HepG2 (cell line): ENCODE results near the gene LDLR. TPM values are rescaled to one million over a fixed set of nuclear protein-coding genes. Genes with fewer than 3 reads are reported as not detected.

ENCODE experiments used
- AKAP8 ChIP-seq: sonication (generic); formaldehyde crosslinking; IDR thresholded peaks from 2 replicates; pipeline ENCODE4 v1.5.1; 2020; ENCODE audit warnings: mild to moderate bottlenecking, missing genetic modification reagents
- ATF7-NPFF ChIP-seq: sonication (generic); formaldehyde crosslinking; IDR thresholded peaks from 2 replicates; pipeline ENCODE4 v1.8.1; 2023; ENCODE audit warnings: mild to moderate bottlenecking, low read depth, missing genetic modification reagents, moderate library complexity
- DPF2 ChIP-seq: sonication (generic); formaldehyde crosslinking; IDR thresholded peaks from 2 replicates; pipeline ENCODE4 v1.4.0; 2020; ENCODE audit warnings: mild to moderate bottlenecking, low read depth, missing genetic modification reagents, borderline replicate concordance
- GABPA ChIP-seq, 2 experiments: IDR thresholded peaks; 2 replicates each; pipeline ENCODE4 v1.6.1; 2011 to 2016; ENCODE audit warnings: low read depth in 2 of 2, low read length in 1 of 2, missing biosample characterization in 1 of 2, missing genetic modification characterization in 1 of 2
- HNF4G ChIP-seq, 2 experiments: sonication (generic) in 1 of 2; formaldehyde crosslinking in 1 of 2; IDR thresholded peaks; 2 replicates each; pipeline versions ENCODE4 v1.4.0 to v1.6.1; 2011 to 2020; ENCODE audit warnings: borderline replicate concordance in 2 of 2, low read depth in 2 of 2, mild to moderate bottlenecking in 2 of 2, low read length in 1 of 2, missing genetic modification reagents in 1 of 2, moderate library complexity in 1 of 2
- IRF2 ChIP-seq: IDR thresholded peaks from 2 replicates; pipeline ENCODE4 v1.6.1; 2018; ENCODE audit warnings: missing genetic modification reagents, missing compliant biosample characterization
- KAT8 ChIP-seq: IDR thresholded peaks from 2 replicates; pipeline ENCODE4 v1.6.1; 2016; ENCODE audit warnings: missing genetic modification reagents, missing compliant biosample characterization
- KLF15 ChIP-seq: sonication (generic); formaldehyde crosslinking; IDR thresholded peaks from 2 replicates; pipeline ENCODE4 v1.8.1; 2023; ENCODE audit warnings: borderline replicate concordance, mild to moderate bottlenecking, inconsistent platforms, missing genetic modification reagents, mixed read lengths
- MAFK ChIP-seq, 2 experiments: IDR thresholded peaks in 1 of 2; conservative IDR thresholded peaks in 1 of 2; 2 replicates each; pipeline ENCODE4 v1.6.1; 2011; ENCODE audit warnings: improper control_type of control experiment in 2 of 2, low read length in 2 of 2
- NCOA1 ChIP-seq: sonication (generic); formaldehyde crosslinking; IDR thresholded peaks from 2 replicates; pipeline ENCODE4 v1.9.0; 2021; ENCODE audit warnings: missing genetic modification reagents
- PHF8 ChIP-seq: sonication (generic); formaldehyde crosslinking; IDR thresholded peaks from 2 replicates; pipeline ENCODE4 v1.5.0; 2020; ENCODE audit warnings: missing genetic modification reagents
- POLR2G ChIP-seq: fragments of 200-400 bp; formaldehyde crosslinking; IDR thresholded peaks from 2 replicates; pipeline ENCODE4 v1.6.1; 2018; ENCODE audit warnings: mild to moderate bottlenecking, low read depth, low read length, moderate library complexity
- SCMH1 ChIP-seq: sonication (generic); formaldehyde crosslinking; IDR thresholded peaks from 2 replicates; pipeline ENCODE4 v1.9.0; 2021; ENCODE audit warnings: missing genetic modification reagents, mild to moderate bottlenecking, borderline replicate concordance
- SP4 ChIP-seq: sonication (generic); formaldehyde crosslinking; IDR thresholded peaks from 2 replicates; pipeline ENCODE4 v1.8.1; 2023; ENCODE audit warnings: mild to moderate bottlenecking, missing genetic modification reagents
- SP5 ChIP-seq: IDR thresholded peaks from 2 replicates; pipeline ENCODE4 v1.6.1; 2016; ENCODE audit warnings: low read depth, borderline replicate concordance
- TEAD3 ChIP-seq: optimal IDR thresholded peaks from 2 replicates; pipeline ENCODE3; 2016; ENCODE audit warnings: borderline replicate concordance
- TP53 ChIP-seq: sonication (generic); formaldehyde crosslinking; conservative IDR thresholded peaks from 2 replicates; pipeline ENCODE4 v1.4.0; 2020; ENCODE audit warnings: missing genetic modification reagents
- ZC3H4 ChIP-seq: sonication (generic); formaldehyde crosslinking; IDR thresholded peaks from 2 replicates; pipeline ENCODE4 v1.4.0; 2020; ENCODE audit warnings: missing genetic modification reagents, borderline replicate concordance
- ZFP90 ChIP-seq: sonication (generic); formaldehyde crosslinking; IDR thresholded peaks from 2 replicates; pipeline ENCODE4 v1.8.0; 2022; ENCODE audit warnings: missing genetic modification reagents, mild to moderate bottlenecking, inconsistent platforms, borderline replicate concordance
- ZNF143 ChIP-seq: sonication (generic); formaldehyde crosslinking; IDR thresholded peaks from 2 replicates; pipeline ENCODE4 v1.4.0; 2020; ENCODE audit warnings: missing genetic modification reagents
- ZNF225 ChIP-seq: sonication (generic); formaldehyde crosslinking; IDR thresholded peaks from 2 replicates; pipeline ENCODE4 v1.4.0; 2020; ENCODE audit warnings: mild to moderate bottlenecking, missing genetic modification reagents
- ZNF331 ChIP-seq: sonication (generic); formaldehyde crosslinking; IDR thresholded peaks from 2 replicates; pipeline ENCODE4 v1.4.0; 2020; ENCODE audit warnings: missing genetic modification reagents
- ZNF383 ChIP-seq: sonication (generic); formaldehyde crosslinking; IDR thresholded peaks from 2 replicates; pipeline ENCODE4 v1.4.0; 2020; ENCODE audit warnings: missing genetic modification reagents, mild to moderate bottlenecking, borderline replicate concordance
- ZNF841 ChIP-seq: sonication (generic); formaldehyde crosslinking; IDR thresholded peaks from 2 replicates; pipeline ENCODE4 v1.8.1; 2023; ENCODE audit warnings: missing genetic modification reagents, borderline replicate concordance
- polyA plus RNA-seq, 8 experiments: library from polyadenylated mRNA; depleted of rRNA in 3 of 8; stranded (reverse) in 7 of 8; unstranded in 1 of 8; fragments of >200 nt; fragmentation: Illumina TruSeq in 4 of 8; extraction: Trizol in 4 of 8; gene quantifications; 2 replicates each; pipeline versions ENCODE4 v1.2.1 to v1.2.3, GENCODE V29; 2011 to 2016; ENCODE audit warnings: low read depth in 4 of 8, missing spikeins in 1 of 8, mixed read lengths in 1 of 8; ENCODE audit not compliant: insufficient read depth in 1 of 8
- total RNA-seq, 5 experiments: library from RNA; depleted of rRNA; stranded (reverse); fragments of >200 nt; fragmentation: Illumina TruSeq; extraction: Trizol; gene quantifications; 2 replicates each; pipeline ENCODE4 v1.2.3, GENCODE V29; 2016; ENCODE audit warnings: low read depth in 1 of 5
- TF ChIP-seq, protein P1 (sequence below): sonication (generic); formaldehyde crosslinking; IDR thresholded peaks from 2 replicates; pipeline ENCODE4 v1.5.0; 2020; ENCODE audit warnings: missing genetic modification reagents
- TF ChIP-seq, protein P2 (sequence below): sonication (generic); formaldehyde crosslinking; IDR thresholded peaks from 2 replicates; pipeline ENCODE4 v1.8.1; 2023; ENCODE audit warnings: mild to moderate bottlenecking, moderate library complexity, missing genetic modification reagents
- TF ChIP-seq, protein P3 (sequence below): sonication (generic); formaldehyde crosslinking; IDR thresholded peaks from 2 replicates; pipeline ENCODE4 v1.8.1; 2023; ENCODE audit warnings: missing genetic modification reagents, mild to moderate bottlenecking, borderline replicate concordance
- TF ChIP-seq, protein P4 (sequence below): sonication (generic); formaldehyde crosslinking; IDR thresholded peaks from 2 replicates; pipeline ENCODE4 v1.4.0; 2020; ENCODE audit warnings: missing genetic modification reagents

Gene LDLR
- total and polyA plus RNA-seq, 2 of the 13 experiments (the other 11 are each of a cell fraction or from before 2014, with no cell fraction given): 51.6 to 92.5 TPM

GRCh38 chr19:11091703-11092153 is 2.5 kb downstream of the LDLR start (continued):
- TF ChIP-seq GABPA (IDR thresholded peaks at IDR 0.05; ENCODE audit: low read depth, low read length): no peak
- peak; percentile 30; the same call in 1 of the 2 replicates for TF ChIP-seq GABPA (CRISPR knock-in tag; IDR thresholded peaks at IDR 0.05; ENCODE audit: low read depth)
- no peak for TF ChIP-seq SCMH1 (CRISPR knock-in tag)
- TF ChIP-seq ATF7-NPFF (CRISPR knock-in tag): no peak
- TF ChIP-seq, protein P1, sequence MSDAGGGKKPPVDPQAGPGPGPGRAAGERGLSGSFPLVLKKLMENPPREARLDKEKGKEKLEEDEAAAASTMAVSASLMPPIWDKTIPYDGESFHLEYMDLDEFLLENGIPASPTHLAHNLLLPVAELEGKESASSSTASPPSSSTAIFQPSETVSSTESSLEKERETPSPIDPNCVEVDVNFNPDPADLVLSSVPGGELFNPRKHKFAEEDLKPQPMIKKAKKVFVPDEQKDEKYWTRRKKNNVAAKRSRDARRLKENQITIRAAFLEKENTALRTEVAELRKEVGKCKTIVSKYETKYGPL (CRISPR knock-in tag): peak; percentile 35; the same call in 1 of the 2 replicates
- TF ChIP-seq, protein P2, sequence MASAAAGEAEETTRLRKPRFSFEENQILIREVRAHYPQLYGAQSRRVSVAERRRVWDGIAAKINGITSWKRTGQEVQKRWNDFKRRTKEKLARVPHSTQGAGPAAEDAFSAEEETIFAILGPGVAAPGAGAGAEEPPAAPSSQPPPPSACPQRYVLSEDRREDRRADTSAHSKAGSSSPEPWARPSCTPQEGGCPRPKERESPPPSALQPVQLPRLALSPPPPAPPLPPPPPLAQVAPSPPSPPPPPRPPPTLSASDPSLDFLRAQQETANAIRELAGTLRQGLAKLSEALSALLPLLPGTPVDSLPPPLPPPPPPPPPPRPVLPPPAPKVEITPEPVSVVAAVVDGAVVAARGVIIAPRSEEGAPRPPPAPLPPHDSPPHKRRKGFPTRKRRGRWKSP: no peak
- TF ChIP-seq DPF2: no peak
- TF ChIP-seq ZFP90 (CRISPR knock-in tag): 0 out of 2 replicates have a peak, but pooled peaks have one; percentile 51
- TF ChIP-seq TP53 (CRISPR knock-in tag): 0 out of 2 replicates have a peak, but pooled peaks have one; percentile 42
- TF ChIP-seq ZNF383 (CRISPR knock-in tag): no peak
- peak; percentile 59; the same call in 1 of the 2 replicates for TF ChIP-seq ZC3H4 (CRISPR knock-in tag)
- peak; percentile 32; the same call in 1 of the 2 replicates for TF ChIP-seq PHF8 (CRISPR knock-in tag)
- no peak for TF ChIP-seq SP5 (CRISPR knock-in tag)
- no peak for TF ChIP-seq ZNF841 (CRISPR knock-in tag)
- TF ChIP-seq SP4: peak; percentile 36; the same call in 1 of the 2 replicates
- no peak for TF ChIP-seq MAFK (conservative IDR thresholded peaks at IDR 0.05 in 1 of 2, IDR thresholded peaks at IDR 0.05 in 1 of 2; ENCODE audit: low read length in 2 of 2)
- TF ChIP-seq AKAP8 (CRISPR knock-in tag): no peak
- TF ChIP-seq ZNF331 (CRISPR knock-in tag): 0 out of 2 replicates have a peak, but pooled peaks have one; percentile 12
- peak; percentile 75 for TF ChIP-seq ZNF143 (CRISPR knock-in tag)
- TF ChIP-seq HNF4G (IDR thresholded peaks at IDR 0.05; ENCODE audit: borderline replicate concordance, low read depth, low read length): no peak
- TF ChIP-seq HNF4G (CRISPR knock-in tag; IDR thresholded peaks at IDR 0.05; ENCODE audit: borderline replicate concordance, low read depth): no peak
- TF ChIP-seq ZNF225 (CRISPR knock-in tag): no peak
- no peak for TF ChIP-seq KLF15 (CRISPR knock-in tag)
- TF ChIP-seq IRF2 (CRISPR knock-in tag): peak; percentile 39; the same call in 1 of the 2 replicates
- peak; percentile 49 for TF ChIP-seq TEAD3 (CRISPR knock-in tag)
- TF ChIP-seq, protein P3, sequence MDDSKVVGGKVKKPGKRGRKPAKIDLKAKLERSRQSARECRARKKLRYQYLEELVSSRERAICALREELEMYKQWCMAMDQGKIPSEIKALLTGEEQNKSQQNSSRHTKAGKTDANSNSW (CRISPR knock-in tag): no peak
- no peak for TF ChIP-seq NCOA1
- peak; percentile 73 for TF ChIP-seq POLR2G
- TF ChIP-seq, protein P4, sequence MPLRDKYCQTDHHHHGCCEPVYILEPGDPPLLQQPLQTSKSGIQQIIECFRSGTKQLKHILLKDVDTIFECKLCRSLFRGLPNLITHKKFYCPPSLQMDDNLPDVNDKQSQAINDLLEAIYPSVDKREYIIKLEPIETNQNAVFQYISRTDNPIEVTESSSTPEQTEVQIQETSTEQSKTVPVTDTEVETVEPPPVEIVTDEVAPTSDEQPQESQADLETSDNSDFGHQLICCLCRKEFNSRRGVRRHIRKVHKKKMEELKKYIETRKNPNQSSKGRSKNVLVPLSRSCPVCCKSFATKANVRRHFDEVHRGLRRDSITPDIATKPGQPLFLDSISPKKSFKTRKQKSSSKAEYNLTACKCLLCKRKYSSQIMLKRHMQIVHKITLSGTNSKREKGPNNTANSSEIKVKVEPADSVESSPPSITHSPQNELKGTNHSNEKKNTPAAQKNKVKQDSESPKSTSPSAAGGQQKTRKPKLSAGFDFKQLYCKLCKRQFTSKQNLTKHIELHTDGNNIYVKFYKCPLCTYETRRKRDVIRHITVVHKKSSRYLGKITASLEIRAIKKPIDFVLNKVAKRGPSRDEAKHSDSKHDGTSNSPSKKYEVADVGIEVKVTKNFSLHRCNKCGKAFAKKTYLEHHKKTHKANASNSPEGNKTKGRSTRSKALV (CRISPR knock-in tag): no peak
- peak; percentile 9; the same call in 1 of the 2 replicates for TF ChIP-seq KAT8 (CRISPR knock-in tag)
